Pons (tissue), 1 donor: Measurements from ENCODE around the gene AKAP8L.

ENCODE experiments used
- DNase-seq: peaks from one replicate; pipeline ENCODE4 v3.0.0-alpha.2; 2016; ENCODE audit warnings: low spot score

The AKAP8L gene

GRCh38 chr19:15418579-15419412 lies at the start of gene AKAP8L:
TSS of gene AKAP8L (minus strand) at chr19:15418988. CDS start at chr19:15418923, 65 bp downstream.
- peak; percentile 99 for DNase-seq

GRCh38 chr19:15467734-15468214 lies 49.0 kb upstream of the AKAP8L start:
- no peak for DNase-seq

GRCh38 chr19:15466851-15467733 lies 48.3 kb upstream of the AKAP8L start:
- DNase-seq: no peak

GRCh38 chr19:15464394-15465385 lies 45.9 kb upstream of the AKAP8L start, which contains the start of gene RASAL3:
TSS of gene RASAL3 (minus strand) at chr19:15464544. CDS start at chr19:15464358, 186 bp downstream.
- no peak for DNase-seq

- DNase-seq: no peak
Measured at GRCh38 chr19:15463861-15464371, 45.1 kb upstream of the AKAP8L start.

- no peak for DNase-seq
Measured at GRCh38 chr19:15461694-15462093, 42.9 kb upstream of the AKAP8L start.

- DNase-seq: no peak
Measured at GRCh38 chr19:15457701-15458484, 39.1 kb upstream of the AKAP8L start.

GRCh38 chr19:15456871-15457700 lies 38.3 kb upstream of the AKAP8L start:
- no peak for DNase-seq

- DNase-seq: no peak
Measured at GRCh38 chr19:15456441-15456840, 37.7 kb upstream of the AKAP8L start.

GRCh38 chr19:15455996-15456395 lies 37.2 kb upstream of the AKAP8L start:
- DNase-seq: no peak

- no peak for DNase-seq
Measured at GRCh38 chr19:15453906-15454860, 35.4 kb upstream of the AKAP8L start.

- no peak for DNase-seq
Measured at GRCh38 chr19:15453091-15453578, 34.3 kb upstream of the AKAP8L start.

- no peak for DNase-seq
Measured at GRCh38 chr19:15452111-15453047, 33.6 kb upstream of the AKAP8L start.

GRCh38 chr19:15450528-15450890 lies 31.7 kb upstream of the AKAP8L start:
- no peak for DNase-seq

GRCh38 chr19:15449620-15450527 lies 31.1 kb upstream of the AKAP8L start, which contains the start of gene WIZ:
TSS of gene WIZ (minus strand) at chr19:15449956. CDS start at chr19:15448307, 1,649 bp downstream.
- DNase-seq: peak; percentile 52
